ENCODE measurements around the gene MSH3.
"Not testable (repeated sequence)": the region's sequence is repeated elsewhere in the genome, so short reads cannot be mapped to it uniquely, and the experiment has no call there.

MSH3 gene

DNA sequence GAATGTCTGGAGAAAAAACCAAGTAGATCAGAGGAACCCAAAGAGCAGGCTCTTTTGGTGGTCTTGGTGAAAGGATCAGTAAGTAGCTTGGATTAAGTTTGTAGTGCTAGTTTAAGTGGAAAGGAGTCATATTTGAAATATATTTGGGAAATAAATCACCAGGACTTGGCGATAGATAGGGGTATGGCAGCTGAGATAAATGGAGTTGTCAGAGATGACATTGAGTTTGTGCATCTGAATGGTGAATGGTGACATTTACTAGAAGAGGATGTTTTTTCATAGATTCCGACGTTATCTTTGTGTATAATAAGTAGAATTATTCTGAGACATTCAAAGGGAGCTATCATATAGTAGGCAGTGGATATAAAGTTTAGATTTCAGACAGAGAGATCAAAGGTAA, 162.1 kb downstream of the MSH3 start:
- H3K27me3 Mint-ChIP-seq (ENCODE audit: low read depth): no peaks in the 10 kb centered on the region
- peaks cover 6% of the 10 kb centered on the region for H3K9me3 Mint-ChIP-seq

DNA sequence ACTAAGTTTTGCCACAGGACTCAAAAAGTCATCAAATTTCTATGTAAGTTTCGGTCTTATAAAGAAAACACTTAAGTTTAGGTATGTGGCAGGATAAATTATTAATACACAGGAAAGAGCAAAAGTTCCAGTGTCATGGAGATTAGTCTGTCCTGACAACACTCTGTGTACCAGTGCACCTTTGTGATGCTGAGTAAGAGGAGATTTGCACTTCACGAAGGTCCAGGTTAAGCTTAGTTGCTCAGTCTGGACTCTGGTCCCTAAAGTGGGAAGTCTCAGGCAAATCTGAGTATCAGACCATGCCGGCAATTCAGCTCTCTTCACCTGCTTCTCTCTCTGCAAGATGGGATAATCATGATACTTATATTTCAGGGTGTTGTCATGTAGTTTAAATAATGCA, 166.2 kb downstream of the MSH3 start:
- TF ChIP-seq, protein P1, sequence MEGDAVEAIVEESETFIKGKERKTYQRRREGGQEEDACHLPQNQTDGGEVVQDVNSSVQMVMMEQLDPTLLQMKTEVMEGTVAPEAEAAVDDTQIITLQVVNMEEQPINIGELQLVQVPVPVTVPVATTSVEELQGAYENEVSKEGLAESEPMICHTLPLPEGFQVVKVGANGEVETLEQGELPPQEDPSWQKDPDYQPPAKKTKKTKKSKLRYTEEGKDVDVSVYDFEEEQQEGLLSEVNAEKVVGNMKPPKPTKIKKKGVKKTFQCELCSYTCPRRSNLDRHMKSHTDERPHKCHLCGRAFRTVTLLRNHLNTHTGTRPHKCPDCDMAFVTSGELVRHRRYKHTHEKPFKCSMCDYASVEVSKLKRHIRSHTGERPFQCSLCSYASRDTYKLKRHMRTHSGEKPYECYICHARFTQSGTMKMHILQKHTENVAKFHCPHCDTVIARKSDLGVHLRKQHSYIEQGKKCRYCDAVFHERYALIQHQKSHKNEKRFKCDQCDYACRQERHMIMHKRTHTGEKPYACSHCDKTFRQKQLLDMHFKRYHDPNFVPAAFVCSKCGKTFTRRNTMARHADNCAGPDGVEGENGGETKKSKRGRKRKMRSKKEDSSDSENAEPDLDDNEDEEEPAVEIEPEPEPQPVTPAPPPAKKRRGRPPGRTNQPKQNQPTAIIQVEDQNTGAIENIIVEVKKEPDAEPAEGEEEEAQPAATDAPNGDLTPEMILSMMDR (IDR thresholded peaks at IDR 0.05; ENCODE audit: unreplicated experiment in 3 of 3): no peak
- H3K4me1 Mint-ChIP-seq: peaks cover 2% of the 10 kb centered on the region
- H3K4me3 Mint-ChIP-seq: no peak overlapping the region
- H3K36me3 Mint-ChIP-seq (ENCODE audit: low read depth): peaks cover 61% of the 10 kb centered on the region
- no peaks in the 10 kb centered on the region for H3K27me3 Mint-ChIP-seq (ENCODE audit: low read depth)
- peaks cover 17% of the 10 kb centered on the region for H3K9me3 Mint-ChIP-seq
- H3K27ac Mint-ChIP-seq: no peak overlapping the region

More for the DNA sequence above, 162.1 kb downstream of the MSH3 start:
- no peak overlapping the region for H3K4me3 Mint-ChIP-seq
- H3K36me3 Mint-ChIP-seq (ENCODE audit: low read depth): peaks cover 37% of the 10 kb centered on the region
- no peaks in the 10 kb centered on the region for H3K4me1 Mint-ChIP-seq
- TF ChIP-seq, protein P1 (IDR thresholded peaks at IDR 0.05; ENCODE audit: unreplicated experiment in 3 of 3): no peak
- H3K27ac Mint-ChIP-seq: no peak overlapping the region

DNA sequence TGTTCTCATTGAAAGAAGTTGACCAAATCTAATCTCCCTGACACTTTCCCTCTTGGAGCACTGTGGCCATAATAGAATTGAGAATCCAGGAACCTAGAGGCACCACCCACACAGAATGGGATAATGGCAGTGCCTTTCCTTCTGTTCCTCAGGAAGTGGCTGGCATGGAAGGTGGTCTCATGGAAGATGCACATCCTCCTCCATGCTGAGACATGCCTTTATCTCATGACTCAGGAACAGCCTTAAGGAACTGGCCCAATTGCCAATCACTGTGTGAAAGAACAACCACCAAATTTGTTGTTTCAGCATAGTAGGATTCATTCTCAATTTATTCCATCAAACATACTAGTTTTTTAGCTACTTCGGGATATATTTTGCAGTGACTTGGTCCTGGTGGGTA, 168.2 kb downstream of the MSH3 start:
- H3K27ac Mint-ChIP-seq: no peak overlapping the region
- TF ChIP-seq, protein P1 (IDR thresholded peaks at IDR 0.05; ENCODE audit: unreplicated experiment in 3 of 3): no peak
- H3K4me1 Mint-ChIP-seq: peaks cover 8% of the 10 kb centered on the region
- peaks cover 60% of the 10 kb centered on the region for H3K36me3 Mint-ChIP-seq (ENCODE audit: low read depth)
- peaks cover 12% of the 10 kb centered on the region for H3K9me3 Mint-ChIP-seq
- no peaks in the 10 kb centered on the region for H3K27me3 Mint-ChIP-seq (ENCODE audit: low read depth)
- no peak overlapping the region for H3K4me3 Mint-ChIP-seq

DNA sequence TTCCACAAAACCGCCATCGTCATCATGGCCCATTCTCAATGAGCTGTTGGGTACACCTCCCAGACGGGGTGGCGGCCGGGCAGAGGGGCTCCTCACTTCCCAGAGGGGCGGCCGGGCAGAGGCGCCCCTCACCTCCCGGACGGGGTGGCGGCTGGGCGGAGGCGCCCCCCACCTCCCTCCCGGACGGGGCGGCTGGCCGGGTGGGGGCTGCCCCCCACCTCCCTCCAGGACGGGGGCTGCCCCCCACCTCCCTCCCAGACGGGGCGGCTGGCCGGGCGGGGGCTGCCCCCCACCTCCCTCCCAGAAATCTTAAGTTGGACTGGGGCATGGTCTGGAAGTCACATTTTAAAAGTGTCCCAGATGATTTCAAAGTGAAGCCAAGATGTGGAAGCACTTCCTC, 169.7 kb downstream of the MSH3 start:
- not testable (repeated sequence) for H3K4me1 Mint-ChIP-seq; H3K4me3 Mint-ChIP-seq; H3K27ac Mint-ChIP-seq; H3K27me3 Mint-ChIP-seq (ENCODE audit: low read depth)
- Mint-ChIP-seq H3K36me3 (ENCODE audit: low read depth) (peaks cover 70% of the 10 kb centered on the region), H3K9me3 (peaks cover 23% of the 10 kb centered on the region)

DNA sequence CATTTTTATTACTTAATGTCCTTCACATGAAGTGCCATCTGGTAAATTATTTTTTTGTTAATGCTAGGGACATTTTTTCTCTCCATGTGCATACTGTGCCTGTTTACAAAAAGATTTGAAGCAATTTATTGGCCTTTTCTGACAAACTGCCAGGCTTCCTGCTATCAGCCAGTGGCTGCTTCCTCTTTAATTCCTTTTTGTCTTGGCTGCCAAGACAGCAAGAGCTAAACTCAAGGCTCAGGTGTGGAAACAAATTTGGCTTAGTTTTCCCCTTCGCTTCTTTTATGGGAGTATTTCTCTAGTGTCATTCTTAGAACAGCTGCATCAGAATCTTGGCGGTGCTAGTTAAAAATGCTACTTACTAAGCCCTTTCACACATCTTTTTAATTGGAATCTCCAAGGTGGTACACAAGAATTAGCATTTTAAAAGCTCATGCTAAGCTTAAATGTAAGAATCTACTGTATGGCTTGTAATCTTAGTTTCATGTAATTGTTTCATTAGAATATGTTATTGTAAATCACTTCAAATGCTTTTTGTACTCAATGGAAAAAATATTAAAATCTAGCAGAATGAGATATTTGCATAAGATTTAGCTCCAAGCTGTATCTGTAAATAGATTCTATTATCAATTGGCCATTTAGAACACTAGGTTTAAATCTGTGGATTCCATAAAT, 171.5 kb downstream of the MSH3 start:
- H3K27ac Mint-ChIP-seq: peak overlapping the region in 1 of 3 experiments; percentile 16
- TF ChIP-seq, protein P1 (IDR thresholded peaks at IDR 0.05; ENCODE audit: unreplicated experiment in 3 of 3): no peak
- no peak overlapping the region for H3K4me3 Mint-ChIP-seq
- peaks cover 82% of the 10 kb centered on the region for H3K36me3 Mint-ChIP-seq (ENCODE audit: low read depth)
- H3K27me3 Mint-ChIP-seq (ENCODE audit: low read depth): no peaks in the 10 kb centered on the region
- peaks cover 8% of the 10 kb centered on the region for H3K4me1 Mint-ChIP-seq
- peaks cover 36% of the 10 kb centered on the region for H3K9me3 Mint-ChIP-seq

DNA sequence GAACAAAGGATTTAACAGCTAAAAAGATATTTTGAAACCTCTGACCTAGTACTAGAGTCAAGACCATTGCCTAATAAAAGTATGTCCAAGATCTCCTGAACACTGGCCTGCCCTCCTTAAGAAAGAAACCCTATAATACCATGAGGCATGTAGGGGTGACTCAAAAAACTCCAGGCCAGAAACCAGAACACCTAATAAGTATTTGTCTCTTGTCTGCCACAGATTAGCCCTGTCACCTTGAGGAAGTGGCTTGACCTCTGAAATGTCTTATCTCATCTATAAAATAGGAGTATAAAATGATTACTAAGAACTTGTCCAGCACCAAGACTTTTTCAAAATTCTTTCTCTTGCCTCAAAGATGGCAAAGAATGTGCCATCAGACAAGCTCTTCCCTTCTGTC, 180.3 kb downstream of the MSH3 start:
- no peaks in the 10 kb centered on the region for H3K27me3 Mint-ChIP-seq (ENCODE audit: low read depth)
- H3K27ac Mint-ChIP-seq: no peak overlapping the region
- no peak overlapping the region for H3K4me3 Mint-ChIP-seq
- H3K4me1 Mint-ChIP-seq: no peaks in the 10 kb centered on the region
- TF ChIP-seq, protein P1 (IDR thresholded peaks at IDR 0.05; ENCODE audit: unreplicated experiment in 3 of 3): no peak
- H3K36me3 Mint-ChIP-seq (ENCODE audit: low read depth): peaks cover 16% of the 10 kb centered on the region
- peaks cover 8% of the 10 kb centered on the region for H3K9me3 Mint-ChIP-seq
